Measurements from ENCODE around the gene PTPRO. TPM values are rescaled to one million over a fixed set of nuclear protein-coding genes. Genes with fewer than 3 reads are reported as not detected.

The PTPRO gene
- total RNA-seq, 4 donors from 2014 or later = 0.19 to 0.94 (median 0.70) TPM

DNA sequence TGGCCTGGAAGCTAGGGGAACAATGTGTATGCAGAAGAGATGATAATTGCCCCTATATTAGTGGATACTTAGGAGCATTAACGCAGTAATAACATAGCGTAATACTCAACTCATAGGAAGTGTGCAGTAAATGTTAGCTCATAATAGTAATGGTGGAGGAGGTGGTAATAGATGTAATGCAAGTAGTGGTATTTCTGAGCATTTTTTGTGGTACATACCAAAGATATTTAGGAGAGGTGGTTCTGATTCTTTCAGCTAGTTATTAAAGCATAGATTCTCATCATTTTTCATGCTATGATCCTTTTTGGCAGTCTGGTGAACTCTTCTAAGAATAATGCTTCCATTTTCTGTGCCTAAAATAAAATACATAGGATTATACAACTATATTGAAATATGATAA lies 233.1 kb downstream of the PTPRO start:
- TF ChIP-seq CTCF (IDR thresholded peaks at IDR 0.05 in 4 of 5, conservative IDR thresholded peaks at IDR 0.05 in 1 of 5) (no peak), POLR2A (IDR thresholded peaks at IDR 0.05) (no peak)
- no peaks in the 10 kb centered on the region for H3K27me3 ChIP-seq
- H3K36me3 ChIP-seq = no peaks in the 10 kb centered on the region
- no peak overlapping the region for H3K4me3 ChIP-seq
- H3K9me3 ChIP-seq = no peaks in the 10 kb centered on the region
- DNase-seq (no peak), ATAC-seq (no peak)
- no peak overlapping the region for H3K27ac ChIP-seq
- intact Hi-C loops (cut with DNase I; ENCODE audit: low total_unique reads) = no loop called here
- in situ Hi-C loops (cut with MboI; ENCODE audit: low sequenced_read_pairs in 4 of 4) = no loop called here
- H3K4me1 ChIP-seq = no peaks in the 10 kb centered on the region

- Histone ChIP-seq H3K4me3 (no peak overlapping the region), H3K4me1 (no peaks in the 10 kb centered on the region), H3K36me3 (no peaks in the 10 kb centered on the region), H3K27ac (no peak overlapping the region), H3K27me3 (no peaks in the 10 kb centered on the region), H3K9me3 (no peaks in the 10 kb centered on the region)
- ATAC-seq (no peak), DNase-seq (no peak)
- TF ChIP-seq POLR2A (IDR thresholded peaks at IDR 0.05) (no peak), CTCF (IDR thresholded peaks at IDR 0.05 in 4 of 5, conservative IDR thresholded peaks at IDR 0.05 in 1 of 5) (no peak)
- intact Hi-C loops (cut with DNase I; ENCODE audit: low total_unique reads) = no loop called here
- in situ Hi-C loops (cut with MboI; ENCODE audit: low sequenced_read_pairs in 4 of 4) = no loop called here
These were observed 234.2 kb downstream of the PTPRO start for GRCh38 chr12:15556411-15557102.

- in situ Hi-C loops (cut with MboI; ENCODE audit: low sequenced_read_pairs in 4 of 4) = no loop called here
- ATAC-seq = no peak
These were observed 236.7 kb downstream of the PTPRO start for GRCh38 chr12:15558915-15559528.

DNA sequence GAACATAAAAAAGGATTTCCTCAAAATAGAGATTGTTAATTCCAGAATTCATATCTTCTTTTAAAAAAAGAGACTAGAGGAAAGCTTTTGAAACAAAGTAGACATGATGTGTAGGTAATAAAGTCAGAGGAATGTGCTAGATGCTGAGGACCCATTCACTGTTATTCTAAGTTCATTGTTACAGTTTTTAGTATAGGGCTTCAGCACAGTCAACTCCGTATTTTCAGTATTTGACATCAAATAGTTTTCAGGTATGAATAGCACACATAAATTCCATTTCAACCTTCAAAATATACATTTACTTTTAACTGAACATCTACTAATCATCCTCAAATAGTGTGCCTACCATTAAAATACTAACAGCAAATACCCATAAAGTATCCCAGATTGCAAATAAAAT lies 239.1 kb downstream of the PTPRO start:
- Histone ChIP-seq H3K27me3 (no peaks in the 10 kb centered on the region), H3K36me3 (no peaks in the 10 kb centered on the region), H3K27ac (no peak overlapping the region), H3K4me1 (peaks cover 0 to 4% of the 10 kb centered on the region in 2 donors), H3K9me3 (no peaks in the 10 kb centered on the region), H3K4me3 (no peak overlapping the region)
- TF ChIP-seq POLR2A (IDR thresholded peaks at IDR 0.05) = no peak
- TF ChIP-seq CTCF (IDR thresholded peaks at IDR 0.05 in 4 of 5, conservative IDR thresholded peaks at IDR 0.05 in 1 of 5) = no peak
- in situ Hi-C loops (cut with MboI; ENCODE audit: low sequenced_read_pairs in 4 of 4) = no loop called here
- no peak for DNase-seq
- ATAC-seq = no peak
- intact Hi-C loops (cut with DNase I; ENCODE audit: low total_unique reads) = no loop called here

More at GRCh38 chr12:15558915-15559528, 236.7 kb downstream of the PTPRO start:
- intact Hi-C loops (cut with DNase I; ENCODE audit: low total_unique reads) = no loop called here
- Histone ChIP-seq H3K4me3 (no peak overlapping the region), H3K4me1 (peaks cover 0 to 4% of the 10 kb centered on the region in 2 donors), H3K27ac (no peak overlapping the region), H3K27me3 (no peaks in the 10 kb centered on the region), H3K36me3 (no peaks in the 10 kb centered on the region), H3K9me3 (no peaks in the 10 kb centered on the region)
- DNase-seq = no peak
- TF ChIP-seq POLR2A (IDR thresholded peaks at IDR 0.05) = no peak
- TF ChIP-seq CTCF (IDR thresholded peaks at IDR 0.05 in 4 of 5, conservative IDR thresholded peaks at IDR 0.05 in 1 of 5) = no peak

Data from gastrocnemius medialis (tissue), 4 donors.